Activated CD8-positive, alpha-beta memory T cell treated with anti-CD3 and anti-CD28 coated beads, Interleukin-2, amount 50 U/mL, for 24 hours (primary cell): ENCODE data around the gene SDHA.
"Not testable (repeated sequence)": the region's sequence is repeated elsewhere in the genome, so short reads cannot be mapped to it uniquely, and the experiment has no call there.

Experiments
- DNase-seq: peaks from one replicate; pipeline ENCODE4 v3.0.0-alpha.2; 2020; ENCODE audit errors: extremely low read depth

Gene SDHA

GRCh38 chr5:198516-199196 lies 19.5 kb upstream of the SDHA start:
- DNase-seq = no peak

- no peak for DNase-seq
These were observed 18.7 kb upstream of the SDHA start for GRCh38 chr5:199197-199949.

- no peak for DNase-seq
These were observed 18.0 kb upstream of the SDHA start for GRCh38 chr5:199950-200645.

GRCh38 chr5:200985-201384 lies 17.1 kb upstream of the SDHA start:
- DNase-seq = no peak

- DNase-seq = no peak
These were observed 16.4 kb upstream of the SDHA start for GRCh38 chr5:201672-202071.

- no peak for DNase-seq
These were observed 14.7 kb upstream of the SDHA start for GRCh38 chr5:203246-203930.

GRCh38 chr5:204001-204400 lies 14.1 kb upstream of the SDHA start:
- no peak for DNase-seq

- no peak for DNase-seq
These were observed 13.7 kb upstream of the SDHA start for GRCh38 chr5:204462-204861.

GRCh38 chr5:204966-205670 lies 13.0 kb upstream of the SDHA start:
- no peak for DNase-seq

- no peak for DNase-seq
These were observed 11.7 kb upstream of the SDHA start for GRCh38 chr5:206406-206805.

- no peak for DNase-seq
These were observed 11.1 kb upstream of the SDHA start for GRCh38 chr5:206927-207536.

- DNase-seq = no peak
These were observed 10.5 kb upstream of the SDHA start for GRCh38 chr5:207599-207998.

GRCh38 chr5:208449-209114 lies 9.5 kb upstream of the SDHA start:
- DNase-seq = no peak

GRCh38 chr5:213803-214395 lies 4.2 kb upstream of the SDHA start:
- no peak for DNase-seq

GRCh38 chr5:215256-215655 lies 2.9 kb upstream of the SDHA start:
- DNase-seq = not testable (repeated sequence)

GRCh38 chr5:216076-216475 lies 2.0 kb upstream of the SDHA start:
- not testable (repeated sequence) for DNase-seq

GRCh38 chr5:218457-219291 lies 554 bp downstream of the SDHA start:
- no peak for DNase-seq

GRCh38 chr5:219460-219863 lies 1.3 kb downstream of the SDHA start:
- no peak for DNase-seq

GRCh38 chr5:219991-220390 lies 1.9 kb downstream of the SDHA start:
- no peak for DNase-seq
